ENCODE data around the gene CUEDC2. TPM values are rescaled to one million over a fixed set of nuclear protein-coding genes. Genes with fewer than 3 reads are reported as not detected.

CUEDC2 gene
- total RNA-seq, 2 experiments from 2014 or later: 71.7 to 77.6 TPM

- Mint-ChIP-seq H3K4me3 (peak overlapping the region; percentile 12), H3K27me3 (ENCODE audit: low read depth) (no peaks in the 10 kb centered on the region), H3K9me3 (ENCODE audit: insufficient read depth) (no peaks in the 10 kb centered on the region), H3K36me3 (ENCODE audit: low read depth) (peaks cover 40% of the 10 kb centered on the region), H3K4me1 (ENCODE audit: low read depth) (peaks cover 39% of the 10 kb centered on the region), H3K27ac (peak overlapping the region; percentile 55)
- POLR2A ChIA-PET: interaction anchor here (1.7 to 8.0 kb wide), 2 partner anchors 21 to 169 kb away, joined by 3 to 68 read pairs; partner anchors contain the start of gene FBXL15
- no peak for ATAC-seq
- no peak for DNase-seq
- CTCF ChIA-PET: interaction anchor here (1.8 to 10.7 kb wide), 7 partner anchors 10 to 183 kb away, joined by 8 to 156 read pairs (median 15); partner anchors contain the start of genes ELOVL3 and FBXL15
Measured at GRCh38 chr10:102400598-102401341, 31.6 kb downstream of the CUEDC2 start.

- DNase-seq (no peak), ATAC-seq (no peak)
- Mint-ChIP-seq H3K27me3 (ENCODE audit: low read depth) (no peaks in the 10 kb centered on the region), H3K36me3 (ENCODE audit: low read depth) (peaks cover 40% of the 10 kb centered on the region), H3K27ac (peak overlapping the region; percentile 78), H3K4me3 (peak overlapping the region; percentile 56), H3K4me1 (ENCODE audit: low read depth) (peaks cover 39% of the 10 kb centered on the region), H3K9me3 (ENCODE audit: insufficient read depth) (no peaks in the 10 kb centered on the region)
- ChIA-PET CTCF (interaction anchor here (1.2 to 10.7 kb wide), 17 partner anchors 10 to 242 kb away, joined by 3 to 156 read pairs (median 8); partner anchors contain the start of genes ACTR1A, C10orf95, ELOVL3 and FBXL15), POLR2A (interaction anchor here (1.3 to 8.0 kb wide), 4 partner anchors 10 to 168 kb away, joined by 3 to 68 read pairs (median 4); partner anchors contain the start of gene FBXL15)
Measured at GRCh38 chr10:102400076-102400475, 32.3 kb downstream of the CUEDC2 start.

GRCh38 chr10:102399217-102400021, 33.0 kb downstream of the CUEDC2 start:
- peak; percentile 63 for ATAC-seq
- Mint-ChIP-seq H3K9me3 (ENCODE audit: insufficient read depth) (no peaks in the 10 kb centered on the region), H3K4me3 (peak overlapping the region; percentile 56), H3K27ac (peak overlapping the region; percentile 78), H3K4me1 (ENCODE audit: low read depth) (peaks cover 39% of the 10 kb centered on the region), H3K27me3 (ENCODE audit: low read depth) (no peaks in the 10 kb centered on the region), H3K36me3 (ENCODE audit: low read depth) (peaks cover 40% of the 10 kb centered on the region)
- DNase-seq: peak; percentile 92
- POLR2A ChIA-PET: interaction anchor here (1.3 to 8.0 kb wide), 5 partner anchors 11 to 168 kb away, joined by 3 to 68 read pairs (median 4); partner anchors contain the start of gene FBXL15
- CTCF ChIA-PET: interaction anchor here (0.7 to 10.7 kb wide), 30 partner anchors 8 to 242 kb away, joined by 3 to 156 read pairs (median 5); partner anchors contain the start of genes ACTR1A, C10orf95, CUEDC2 and ELOVL3

- ATAC-seq: no peak
- H3K9me3 Mint-ChIP-seq (ENCODE audit: insufficient read depth): no peaks in the 10 kb centered on the region
- peaks cover 42% of the 10 kb centered on the region for H3K4me1 Mint-ChIP-seq (ENCODE audit: low read depth)
- ChIA-PET CTCF (interaction anchor here (0.8 to 10.7 kb wide), 25 partner anchors 8 to 229 kb away, joined by 3 to 156 read pairs (median 6); partner anchors contain the start of genes ACTR1A, C10orf95, CUEDC2 and ELOVL3), POLR2A (interaction anchor here (1.0 to 8.0 kb wide), 5 partner anchors 15 to 266 kb away, joined by 3 to 68 read pairs (median 4); partner anchors contain the start of gene FBXL15)
- H3K4me3 Mint-ChIP-seq: peak overlapping the region; percentile 53
- no peaks in the 10 kb centered on the region for H3K27me3 Mint-ChIP-seq (ENCODE audit: low read depth)
- DNase-seq: no peak
- peak overlapping the region; percentile 52 for H3K27ac Mint-ChIP-seq
- H3K36me3 Mint-ChIP-seq (ENCODE audit: low read depth): peaks cover 40% of the 10 kb centered on the region
Measured at GRCh38 chr10:102398172-102399020, 34.0 kb downstream of the CUEDC2 start.

GRCh38 chr10:102397222-102398171, 34.9 kb downstream of the CUEDC2 start:
- Mint-ChIP-seq H3K9me3 (ENCODE audit: insufficient read depth) (no peaks in the 10 kb centered on the region), H3K27me3 (ENCODE audit: low read depth) (no peaks in the 10 kb centered on the region), H3K4me1 (ENCODE audit: low read depth) (peaks cover 48% of the 10 kb centered on the region), H3K4me3 (peak overlapping the region; percentile 85), H3K36me3 (ENCODE audit: low read depth) (peaks cover 40% of the 10 kb centered on the region), H3K27ac (no peak overlapping the region)
- CTCF ChIA-PET: interaction anchor here (0.8 to 10.7 kb wide), 11 partner anchors 9 to 228 kb away, joined by 3 to 156 read pairs (median 6); partner anchors contain the start of genes C10orf95, CUEDC2, ELOVL3 and FBXL15
- POLR2A ChIA-PET: interaction anchor here (0.9 to 8.0 kb wide), 5 partner anchors 25 to 265 kb away, joined by 3 to 68 read pairs (median 4); partner anchors contain the start of genes FBXL15 and NOLC1
- no peak for ATAC-seq
- DNase-seq: no peak

GRCh38 chr10:102396730-102397151, 35.6 kb downstream of the CUEDC2 start:
- DNase-seq (no peak), ATAC-seq (no peak)
- ChIA-PET CTCF (interaction anchor here (0.8 to 10.7 kb wide), 6 partner anchors 25 to 227 kb away, joined by 3 to 156 read pairs (median 4); partner anchors contain the start of genes ELOVL3 and FBXL15), POLR2A (interaction anchor here (0.9 to 8.0 kb wide), 7 partner anchors 9 to 245 kb away, joined by 3 to 68 read pairs (median 14); partner anchors contain the start of genes FBXL15 and NOLC1)
- Mint-ChIP-seq H3K27me3 (ENCODE audit: low read depth) (no peaks in the 10 kb centered on the region), H3K4me1 (ENCODE audit: low read depth) (peaks cover 48% of the 10 kb centered on the region), H3K9me3 (ENCODE audit: insufficient read depth) (no peaks in the 10 kb centered on the region), H3K4me3 (peak overlapping the region; percentile 85), H3K27ac (peak overlapping the region; percentile 95), H3K36me3 (ENCODE audit: low read depth) (peaks cover 38% of the 10 kb centered on the region)

- Mint-ChIP-seq H3K36me3 (ENCODE audit: low read depth) (peaks cover 36% of the 10 kb centered on the region), H3K4me1 (ENCODE audit: low read depth) (peaks cover 48% of the 10 kb centered on the region)
Measured at GRCh38 chr10:102396317-102396650, 36.1 kb downstream of the CUEDC2 start.

GRCh38 chr10:102395400-102396316, 36.7 kb downstream of the CUEDC2 start, which contains the start of gene NFKB2:
Gene NFKB2, plus strand, starts transcription at chr10:102395705. Its CDS starts 255 bp downstream, at chr10:102395960.
- no peaks in the 10 kb centered on the region for H3K27me3 Mint-ChIP-seq (ENCODE audit: low read depth)
- H3K9me3 Mint-ChIP-seq (ENCODE audit: insufficient read depth): no peaks in the 10 kb centered on the region
- peaks cover 47% of the 10 kb centered on the region for H3K4me1 Mint-ChIP-seq (ENCODE audit: low read depth)
- ChIA-PET CTCF (interaction anchor here (0.7 to 10.7 kb wide), 20 partner anchors 8 to 244 kb away, joined by 3 to 156 read pairs (median 3); partner anchors contain the start of genes ACTR1A, C10orf95, ELOVL3 and FBXL15), POLR2A (interaction anchor here (0.6 to 8.0 kb wide), 28 partner anchors 8 to 277 kb away, joined by 3 to 68 read pairs (median 6); partner anchors contain the start of genes CUEDC2, FBXL15, GBF1 and NOLC1)
- H3K27ac Mint-ChIP-seq: peak within 1 kb of the TSS; percentile 95
- DNase-seq (peak; percentile 89), ATAC-seq (peak; percentile 25)
- peak within 1 kb of the TSS; percentile 85 for H3K4me3 Mint-ChIP-seq
- peaks cover 36% of the 10 kb centered on the region for H3K36me3 Mint-ChIP-seq (ENCODE audit: low read depth)

More at GRCh38 chr10:102396317-102396650, 36.1 kb downstream of the CUEDC2 start:
- H3K9me3 Mint-ChIP-seq (ENCODE audit: insufficient read depth): no peaks in the 10 kb centered on the region
- H3K4me3 Mint-ChIP-seq: peak overlapping the region; percentile 85
- ATAC-seq (no peak), DNase-seq (no peak)
- H3K27me3 Mint-ChIP-seq (ENCODE audit: low read depth): no peaks in the 10 kb centered on the region
- H3K27ac Mint-ChIP-seq: peak overlapping the region; percentile 95
- ChIA-PET POLR2A (interaction anchor here (1.0 to 8.0 kb wide), 11 partner anchors 9 to 277 kb away, joined by 3 to 68 read pairs (median 9); partner anchors contain the start of genes FBXL15, GBF1 and NOLC1), CTCF (interaction anchor here (0.8 to 10.7 kb wide), 7 partner anchors 7 to 227 kb away, joined by 3 to 156 read pairs (median 4); partner anchors contain the start of genes ELOVL3 and FBXL15)
